ENCODE data around the gene STEAP4.

GRCh38 chr7:88310956-88311674, 4.4 kb upstream of the STEAP4 start:
- no peak for TF ChIP-seq MAZ (IDR thresholded peaks at IDR 0.05; ENCODE audit: borderline replicate concordance, low read depth, low read length)
- TF ChIP-seq CTCF (IDR thresholded peaks at IDR 0.05), result no peak
- no peak for TF ChIP-seq HDAC2 (IDR thresholded peaks at IDR 0.05)
- no peak for TF ChIP-seq POLR2A (IDR thresholded peaks at IDR 0.05; ENCODE audit: low read length)
- no peak for TF ChIP-seq CHD2 (IDR thresholded peaks at IDR 0.05; ENCODE audit: low read length, partially characterized antibody)
- no peak for TF ChIP-seq RAD21 (conservative IDR thresholded peaks at IDR 0.05 in 1 of 2, IDR thresholded peaks at IDR 0.05 in 1 of 2)
- TF ChIP-seq EP300 (IDR thresholded peaks at IDR 0.05), result no peak

All from A549 (cell line).